DLD1 (cell line): ENCODE results near the gene AP1S1.

Experiments used
- in situ Hi-C: cut with HindIII; loops from 2 replicates; pipeline ENCODE4 v1.10.0; 2017; ENCODE audit warnings: low sequenced_read_pairs

The AP1S1 gene

GRCh38 chr7:101169838-101170551 is 15.7 kb downstream of the AP1S1 start:
- in situ Hi-C loops, result no loop called here

- in situ Hi-C loops, result no loop called here
Observed at GRCh38 chr7:101170617-101171441, 16.6 kb downstream of the AP1S1 start.

GRCh38 chr7:101171442-101171837 is 17.2 kb downstream of the AP1S1 start:
- in situ Hi-C loops, result no loop called here

GRCh38 chr7:101172005-101172853 is 18.0 kb downstream of the AP1S1 start:
- in situ Hi-C loops, result no loop called here

GRCh38 chr7:101172854-101173751 is 18.8 kb downstream of the AP1S1 start:
- in situ Hi-C loops, result no loop called here

- in situ Hi-C loops, result no loop called here
Observed at GRCh38 chr7:101173752-101174244, 19.5 kb downstream of the AP1S1 start.

- in situ Hi-C loops, result no loop called here
Observed at GRCh38 chr7:101174322-101174854, 20.1 kb downstream of the AP1S1 start.

GRCh38 chr7:101175664-101176063 is 21.4 kb downstream of the AP1S1 start:
- in situ Hi-C loops, result no loop called here

- in situ Hi-C loops, result no loop called here
Observed at GRCh38 chr7:101177644-101178043, 23.4 kb downstream of the AP1S1 start.

- in situ Hi-C loops, result no loop called here
Observed at GRCh38 chr7:101179117-101179516, 24.8 kb downstream of the AP1S1 start.

GRCh38 chr7:101179713-101180112 is 25.4 kb downstream of the AP1S1 start:
- in situ Hi-C loops, result no loop called here

GRCh38 chr7:101180130-101180755 is 26.0 kb downstream of the AP1S1 start, which contains the start of gene NAT16:
Gene NAT16, minus strand, starts transcription at chr7:101180293. Its CDS starts 5,486 bp downstream, at chr7:101174807.
- in situ Hi-C loops, result no loop called here

- in situ Hi-C loops, result no loop called here
Observed at GRCh38 chr7:101185258-101185839, 31.1 kb downstream of the AP1S1 start.

GRCh38 chr7:101186194-101186593 is 31.9 kb downstream of the AP1S1 start:
- in situ Hi-C loops, result no loop called here

- in situ Hi-C loops, result no loop called here
Observed at GRCh38 chr7:101186844-101187428, 32.7 kb downstream of the AP1S1 start.

- in situ Hi-C loops, result no loop called here
Observed at GRCh38 chr7:101189109-101189508, 34.8 kb downstream of the AP1S1 start.

- in situ Hi-C loops, result no loop called here
Observed at GRCh38 chr7:101195884-101196283, 41.6 kb downstream of the AP1S1 start.

GRCh38 chr7:101197991-101198390 is 43.7 kb downstream of the AP1S1 start:
- in situ Hi-C loops, result no loop called here

GRCh38 chr7:101198476-101198875 is 44.2 kb downstream of the AP1S1 start:
- in situ Hi-C loops, result no loop called here
